H9 (cell line): ENCODE measurements around the gene NCOA1. TPM values are rescaled to one million over a fixed set of nuclear protein-coding genes. Genes with fewer than 3 reads are reported as not detected.
A peak's percentile ranks its signal among the peaks of the same experiment; 100 is the strongest.

Experiments
- DNase-seq: peaks from one replicate; pipeline ENCODE4 v3.0.0-alpha.2; 2017
- H2AFZ ChIP-seq: one replicate; pipeline ENCODE4 v1.6.1; 2013; ENCODE audit warnings: mild to moderate bottlenecking, low read length, control low read depth, moderate library complexity
- H2AK5ac ChIP-seq: 2 replicates; pipeline ENCODE4 v1.6.1; 2013; ENCODE audit warnings: low read length, control low read depth, mixed read lengths; ENCODE audit not compliant: insufficient read length
- H2BK120ac ChIP-seq: one replicate; pipeline ENCODE4 v1.6.1; 2013; ENCODE audit warnings: low read depth, mild to moderate bottlenecking, low read length, control low read depth, inconsistent platforms; ENCODE audit not compliant: poor library complexity, severe bottlenecking
- H2BK12ac ChIP-seq: 2 replicates; pipeline ENCODE4 v1.6.1; 2013; ENCODE audit warnings: low read length, control low read depth, mixed read lengths, low read depth; ENCODE audit not compliant: insufficient read length
- H2BK15ac ChIP-seq: 2 replicates; pipeline ENCODE4 v1.6.1; 2013; ENCODE audit warnings: low read depth, low read length, control low read depth
- H2BK20ac ChIP-seq: one replicate; pipeline ENCODE4 v1.6.1; 2013; ENCODE audit warnings: low read depth, mild to moderate bottlenecking, low read length, control low read depth, inconsistent platforms; ENCODE audit not compliant: poor library complexity, severe bottlenecking
- H2BK5ac ChIP-seq: 2 replicates; pipeline ENCODE4 v1.6.1; 2013; ENCODE audit warnings: low read length, control low read depth, mixed read lengths; ENCODE audit not compliant: insufficient read length
- H3K14ac ChIP-seq: 2 replicates; pipeline ENCODE4 v1.6.1; 2013; ENCODE audit warnings: low read length, control low read depth; ENCODE audit not compliant: insufficient read depth
- H3K18ac ChIP-seq: 2 replicates; pipeline ENCODE4 v1.6.1; 2013; ENCODE audit warnings: low read depth, mild to moderate bottlenecking, mixed read lengths, low read length, control low read depth; ENCODE audit not compliant: insufficient read length
- H3K23ac ChIP-seq: 2 replicates; pipeline ENCODE4 v1.6.1; 2013; ENCODE audit warnings: low read length, control low read depth, mixed read lengths, low read depth; ENCODE audit not compliant: insufficient read length
- H3K23me2 ChIP-seq: 2 replicates; pipeline ENCODE4 v1.6.1; 2013; ENCODE audit warnings: low read depth, mild to moderate bottlenecking, mixed read lengths, low read length, control low read depth; ENCODE audit not compliant: insufficient read length, poor library complexity, severe bottlenecking
- H3K27ac ChIP-seq: 2 replicates; pipeline ENCODE4 v1.5.1; 2013; ENCODE audit warnings: low read length, control low read depth, mixed read lengths, low read depth; ENCODE audit not compliant: insufficient read length
- H3K27me3 ChIP-seq: 2 replicates; pipeline ENCODE4 v1.6.1; 2013; ENCODE audit warnings: low read length, control low read depth, inconsistent platforms; ENCODE audit not compliant: insufficient read depth
- H3K4ac ChIP-seq: 2 replicates; pipeline ENCODE4 v1.6.1; 2013; ENCODE audit warnings: low read depth, mild to moderate bottlenecking, control low read depth, inconsistent platforms, low read length, moderate library complexity
- H3K4me1 ChIP-seq: 2 replicates; pipeline ENCODE4 v1.6.1; 2013; ENCODE audit warnings: low read length, control low read depth, inconsistent platforms; ENCODE audit not compliant: insufficient read depth
- H3K4me2 ChIP-seq: 2 replicates; pipeline ENCODE4 v1.6.1; 2013; ENCODE audit warnings: low read length, control low read depth, mixed read lengths; ENCODE audit not compliant: insufficient read length, insufficient read depth
- H3K56ac ChIP-seq: 2 replicates; pipeline ENCODE4 v1.6.1; 2013; ENCODE audit warnings: low read depth, mild to moderate bottlenecking, mixed read lengths, low read length, control low read depth; ENCODE audit not compliant: insufficient read length
- H3K79me1 ChIP-seq: 2 replicates; pipeline ENCODE4 v1.6.1; 2013; ENCODE audit warnings: low read depth, mild to moderate bottlenecking, moderate library complexity, low read length, control low read depth, inconsistent platforms; ENCODE audit not compliant: insufficient read depth, poor library complexity, severe bottlenecking
- H3K79me2 ChIP-seq: 2 replicates; pipeline ENCODE4 v1.6.1; 2013; ENCODE audit warnings: low read length, control low read depth, inconsistent platforms; ENCODE audit not compliant: insufficient read depth
- H3K9ac ChIP-seq: 2 replicates; pipeline ENCODE4 v1.6.1; 2013; ENCODE audit warnings: low read length, control low read depth, mixed read lengths; ENCODE audit not compliant: insufficient read length; ENCODE audit errors: extremely low read depth
- H3K9me3 ChIP-seq: one replicate; pipeline ENCODE4 v1.6.1; 2013; ENCODE audit warnings: low read depth, low read length, inconsistent platforms; ENCODE audit not compliant: control insufficient read depth
- H3T11ph ChIP-seq: one replicate; pipeline ENCODE4 v1.6.1; 2013; ENCODE audit warnings: mild to moderate bottlenecking, low read length, control low read depth, inconsistent platforms
- H4K20me1 ChIP-seq: one replicate; pipeline ENCODE4 v1.6.1; 2013; ENCODE audit not compliant: control insufficient read depth, insufficient read length, insufficient read depth
- H4K5ac ChIP-seq: 2 replicates; pipeline ENCODE4 v1.6.1; 2013; ENCODE audit warnings: low read depth, mild to moderate bottlenecking, mixed read lengths, low read length, control low read depth; ENCODE audit not compliant: insufficient read length
- H4K8ac ChIP-seq: replicated peaks from 2 replicates; pipeline ENCODE4 v1.6.1; 2013; ENCODE audit warnings: low read length, control low read depth, mixed read lengths, low read depth; ENCODE audit not compliant: insufficient read length
- H4K91ac ChIP-seq: 2 replicates; pipeline ENCODE4 v1.6.1; 2013; ENCODE audit warnings: low read depth, mild to moderate bottlenecking, moderate library complexity, mixed read lengths, low read length, control low read depth; ENCODE audit not compliant: insufficient read length
- H3K27ac Mint-ChIP-seq, 3 experiments: 2 replicates in 2 of 3; 3 replicates in 1 of 3; pipeline ENCODE4 v1.8.0; 2020 to 2021; ENCODE audit warnings: mixed read lengths in 3 of 3, mild to moderate bottlenecking in 1 of 3, moderate library complexity in 1 of 3
- H3K27me3 Mint-ChIP-seq: 2 replicates; pipeline ENCODE4 v1.8.0; 2021; ENCODE audit warnings: low read depth, mild to moderate bottlenecking, moderate library complexity, mixed read lengths
- H3K36me3 Mint-ChIP-seq, 3 experiments: 2 replicates in 2 of 3; 3 replicates in 1 of 3; pipeline ENCODE4 v1.8.0; 2020 to 2021; ENCODE audit warnings: low read depth in 3 of 3, mixed read lengths in 3 of 3; ENCODE audit not compliant: insufficient read depth in 1 of 3
- H3K4me1 Mint-ChIP-seq, 2 experiments: 2 replicates each; pipeline ENCODE4 v1.8.0; 2020; ENCODE audit warnings: mixed read lengths in 2 of 2
- H3K4me3 Mint-ChIP-seq, 2 experiments: 2 replicates in 1 of 2; 3 replicates in 1 of 2; pipeline ENCODE4 v1.8.0; 2020 to 2021; ENCODE audit warnings: mild to moderate bottlenecking in 2 of 2, mixed read lengths in 2 of 2, moderate library complexity in 1 of 2
- H3K9me3 Mint-ChIP-seq, 2 experiments: 2 replicates in 1 of 2; 3 replicates in 1 of 2; pipeline ENCODE4 v1.8.0; 2020; ENCODE audit warnings: mild to moderate bottlenecking in 2 of 2, mixed read lengths in 2 of 2, moderate library complexity in 1 of 2
- WGBS: extraction: QIAGEN DNeasy Blood & Tissue Kit; methylation state at CpG from one replicate; pipeline ENCODE4 v1.1.7; 2013; ENCODE audit warnings: missing lambda C conversion rate, low lambda C conversion rate, mixed read lengths; ENCODE audit not compliant: insufficient read length; ENCODE audit errors: extremely low coverage; 5-methylcytosine and 5-hydroxymethylcytosine counted together
- total RNA-seq: library from RNA; stranded (reverse); gene quantifications from 2 replicates; pipeline ENCODE4 v1.2.1, GENCODE V29; 2021
- TF ChIP-seq, protein P1 (sequence below): fragments of 200-600 bp; sonication (generic); conservative IDR thresholded peaks from 3 replicates; pipeline ENCODE4 v1.8.0; 2021; ENCODE audit warnings: antibody characterized with exemption, mild to moderate bottlenecking

The NCOA1 gene
- total RNA-seq, 1 experiment from 2014 or later = 14.8 TPM

DNA sequence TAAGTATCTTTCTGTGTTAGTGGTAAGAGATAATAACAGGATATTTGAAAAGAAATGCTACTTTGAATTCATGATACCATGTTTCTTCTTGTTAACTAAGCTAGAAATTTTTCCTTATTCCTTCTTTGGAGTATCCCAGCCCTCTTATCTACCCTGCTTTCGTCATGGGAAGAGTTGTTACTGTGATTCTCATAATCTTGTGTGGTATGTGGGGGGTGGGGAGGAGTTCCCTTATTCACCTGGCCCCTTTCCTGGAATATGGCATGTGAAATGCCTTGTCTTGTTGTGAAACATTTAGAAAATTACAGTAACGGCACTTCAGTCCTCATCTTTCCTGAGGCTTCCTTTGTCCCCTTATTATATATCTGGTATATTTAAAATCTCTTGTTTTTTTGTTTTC is 129.9 kb downstream of the NCOA1 start:
- Mint-ChIP-seq H3K27me3 (no peaks in the 10 kb centered on the region), H3K36me3 (no peaks in the 10 kb centered on the region), H3K27ac (0 out of 7 replicates have a peak overlapping the region, but pooled peaks of 1 of the 3 experiments have one; percentile 15), H3K9me3 (no peaks in the 10 kb centered on the region), H3K4me1 (peaks cover 5 to 6% of the 10 kb centered on the region in 2 experiments), H3K4me3 (no peak overlapping the region)
- Histone ChIP-seq H3K79me1 (no peaks in the 10 kb centered on the region), H3K14ac (no peak overlapping the region), H2BK12ac (no peak overlapping the region), H2BK15ac (no peak overlapping the region), H4K8ac (no peak overlapping the region), H3K79me2 (no peaks in the 10 kb centered on the region), H3K9ac (no peak overlapping the region), H3K27ac (no peak overlapping the region), H3K4me1 (no peaks in the 10 kb centered on the region; the same call in 1 of the 2 replicates), H3T11ph (no peak overlapping the region), H4K91ac (no peak overlapping the region), H4K5ac (no peak overlapping the region), H3K23ac (no peak overlapping the region), H2BK20ac (no peak overlapping the region), H2AK5ac (no peak overlapping the region), H3K4me2 (no peak overlapping the region), H3K4ac (no peak overlapping the region), H3K9me3 (no peaks in the 10 kb centered on the region), H2AFZ (no peak overlapping the region), H3K27me3 (no peaks in the 10 kb centered on the region), H3K56ac (no peak overlapping the region), H3K18ac (no peak overlapping the region), H4K20me1 (no peaks in the 10 kb centered on the region), H2BK120ac (no peak overlapping the region), H2BK5ac (no peak overlapping the region), H3K23me2 (no peaks in the 10 kb centered on the region)
- no peak for DNase-seq
- TF ChIP-seq, protein P1, sequence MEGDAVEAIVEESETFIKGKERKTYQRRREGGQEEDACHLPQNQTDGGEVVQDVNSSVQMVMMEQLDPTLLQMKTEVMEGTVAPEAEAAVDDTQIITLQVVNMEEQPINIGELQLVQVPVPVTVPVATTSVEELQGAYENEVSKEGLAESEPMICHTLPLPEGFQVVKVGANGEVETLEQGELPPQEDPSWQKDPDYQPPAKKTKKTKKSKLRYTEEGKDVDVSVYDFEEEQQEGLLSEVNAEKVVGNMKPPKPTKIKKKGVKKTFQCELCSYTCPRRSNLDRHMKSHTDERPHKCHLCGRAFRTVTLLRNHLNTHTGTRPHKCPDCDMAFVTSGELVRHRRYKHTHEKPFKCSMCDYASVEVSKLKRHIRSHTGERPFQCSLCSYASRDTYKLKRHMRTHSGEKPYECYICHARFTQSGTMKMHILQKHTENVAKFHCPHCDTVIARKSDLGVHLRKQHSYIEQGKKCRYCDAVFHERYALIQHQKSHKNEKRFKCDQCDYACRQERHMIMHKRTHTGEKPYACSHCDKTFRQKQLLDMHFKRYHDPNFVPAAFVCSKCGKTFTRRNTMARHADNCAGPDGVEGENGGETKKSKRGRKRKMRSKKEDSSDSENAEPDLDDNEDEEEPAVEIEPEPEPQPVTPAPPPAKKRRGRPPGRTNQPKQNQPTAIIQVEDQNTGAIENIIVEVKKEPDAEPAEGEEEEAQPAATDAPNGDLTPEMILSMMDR = no peak
- no CpG with 5 or more reads among the region's 2 CpGs for WGBS
